22Rv1 (cell line): ENCODE measurements around the gene RNF213.
A peak's percentile ranks its signal among the peaks of the same experiment; 100 is the strongest.
"Not testable (repeated sequence)": the region's sequence is repeated elsewhere in the genome, so short reads cannot be mapped to it uniquely, and the experiment has no call there.

ENCODE experiments used
- H3K27ac ChIP-seq: fragments of 450-650 bp; 2 replicates; pipeline ENCODE4 v1.5.1; 2017
- CTCF ChIP-seq: fragments of 450-650 bp; IDR thresholded peaks from 2 replicates; pipeline ENCODE4 v1.5.1; 2017; ENCODE audit warnings: mild to moderate bottlenecking
- ZFX ChIP-seq: fragments of 450-650 bp; IDR thresholded peaks from 2 replicates; pipeline ENCODE4 v1.6.1; 2017; ENCODE audit warnings: antibody characterized with exemption, borderline replicate concordance

The RNF213 gene

GRCh38 chr17:80292521-80292971 is 31.9 kb downstream of the RNF213 start:
- TF ChIP-seq CTCF (no peak), ZFX (no peak)
- no peak overlapping the region for H3K27ac ChIP-seq

- no peak overlapping the region for H3K27ac ChIP-seq
- no peak for TF ChIP-seq ZFX
- TF ChIP-seq CTCF: no peak
These were observed 33.6 kb downstream of the RNF213 start for GRCh38 chr17:80294210-80294609.

- no peak for TF ChIP-seq ZFX
- TF ChIP-seq CTCF: no peak
- H3K27ac ChIP-seq: no peak overlapping the region
These were observed 34.0 kb downstream of the RNF213 start for GRCh38 chr17:80294653-80295052.

DNA sequence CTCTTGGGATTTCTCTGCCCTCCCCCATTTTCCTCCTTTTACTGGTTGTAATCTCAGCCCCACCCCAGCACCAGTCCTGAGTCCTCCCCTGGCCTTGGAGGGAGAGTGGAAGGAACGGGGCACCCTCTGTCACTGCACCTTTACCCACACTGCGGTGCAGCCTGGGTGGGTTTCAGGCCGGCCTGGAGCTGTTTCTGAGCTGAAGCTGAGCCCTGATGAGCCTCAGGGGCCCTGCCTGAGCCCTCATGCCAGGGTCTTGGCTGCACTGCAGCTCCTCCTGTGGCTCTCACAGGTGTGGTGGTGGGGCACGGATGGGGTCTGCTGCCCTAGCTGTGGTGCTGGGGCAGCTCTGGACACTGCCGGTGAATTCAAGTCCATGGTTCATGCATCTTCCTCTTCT is 34.5 kb downstream of the RNF213 start:
- TF ChIP-seq ZFX: no peak
- H3K27ac ChIP-seq: no peak overlapping the region

DNA sequence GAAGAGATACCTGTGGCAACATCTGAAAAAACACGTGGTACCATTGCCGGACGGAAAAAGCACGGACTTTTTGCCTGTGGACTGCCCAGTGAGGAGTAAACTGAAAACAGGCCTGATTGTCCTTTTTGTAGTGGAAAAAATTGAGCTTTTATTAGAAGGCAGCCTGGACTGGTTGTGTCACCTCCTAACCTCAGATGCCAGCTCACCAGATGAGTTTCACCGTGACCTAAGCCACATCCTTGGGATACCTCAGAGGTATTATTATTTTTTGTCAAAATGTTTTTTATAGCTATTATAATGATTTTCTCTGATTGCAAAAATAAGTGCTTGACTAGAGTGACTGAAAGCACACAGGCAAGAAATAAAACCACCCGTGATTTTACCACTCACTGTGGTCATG is 34.9 kb downstream of the RNF213 start:
- H3K27ac ChIP-seq: no peak overlapping the region
- TF ChIP-seq CTCF (no peak), ZFX (no peak)

GRCh38 chr17:80296221-80296620 is 35.6 kb downstream of the RNF213 start:
- H3K27ac ChIP-seq: no peak overlapping the region
- TF ChIP-seq ZFX: no peak
- no peak for TF ChIP-seq CTCF

GRCh38 chr17:80297996-80298560 is 37.4 kb downstream of the RNF213 start:
- no peak for TF ChIP-seq ZFX
- peak overlapping the region; percentile 48 for H3K27ac ChIP-seq

GRCh38 chr17:80299350-80300100 is 38.9 kb downstream of the RNF213 start:
- H3K27ac ChIP-seq: peak overlapping the region; percentile 48; the same call in 1 of the 2 replicates

GRCh38 chr17:80300756-80301155 is 40.1 kb downstream of the RNF213 start:
- H3K27ac ChIP-seq: not testable (repeated sequence)
